ENCODE data around the gene MAN2A2. TPM values are rescaled to one million over a fixed set of nuclear protein-coding genes. Genes with fewer than 3 reads are reported as not detected.

Gene MAN2A2
- total RNA-seq, 1 experiment from 2014 or later, result 27.4 TPM

DNA sequence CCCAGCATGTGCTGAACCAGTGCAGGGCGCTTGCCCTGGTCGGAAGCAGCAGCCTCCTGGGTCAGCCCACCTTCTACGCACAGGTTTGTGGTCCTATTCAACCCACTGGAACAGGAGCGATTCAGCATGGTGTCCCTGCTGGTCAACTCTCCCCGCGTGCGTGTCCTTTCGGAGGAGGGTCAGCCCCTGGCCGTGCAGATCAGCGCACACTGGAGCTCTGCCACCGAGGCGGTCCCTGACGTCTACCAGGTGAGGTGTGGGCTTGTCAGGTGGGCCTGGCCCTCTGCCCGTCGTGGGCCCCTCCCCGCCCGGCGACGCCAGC lies 8.2 kb downstream of the MAN2A2 start:
- Histone ChIP-seq H4K91ac (ENCODE audit: insufficient read length, low read depth, low read length) (no peak overlapping the region), H2AK5ac (ENCODE audit: insufficient read length, low read length) (no peak overlapping the region), H3K79me2 (ENCODE audit: insufficient read depth, low read length) (no peaks in the 10 kb centered on the region), H3K27me3 (ENCODE audit: insufficient read depth, low read length) (no peaks in the 10 kb centered on the region), H3K56ac (ENCODE audit: insufficient read length, low read depth, low read length) (no peak overlapping the region), H3K14ac (ENCODE audit: insufficient read depth, low read length) (no peak overlapping the region), H2BK20ac (ENCODE audit: low read depth, low read length, poor library complexity, severe bottlenecking) (no peak overlapping the region), H4K8ac (replicated peaks; ENCODE audit: insufficient read length, low read depth, low read length) (no peak overlapping the region), H3K79me1 (ENCODE audit: insufficient read depth, low read depth, low read length, poor library complexity, severe bottlenecking) (no peaks in the 10 kb centered on the region), H3K9me3 (ENCODE audit: control insufficient read depth, low read depth, low read length) (no peaks in the 10 kb centered on the region), H2BK5ac (ENCODE audit: insufficient read length, low read length) (no peak overlapping the region), H2BK12ac (ENCODE audit: insufficient read length, low read depth, low read length) (no peak overlapping the region), H3K27ac (ENCODE audit: insufficient read length, low read depth, low read length) (no peak overlapping the region), H3K23ac (ENCODE audit: insufficient read length, low read depth, low read length) (no peak overlapping the region), H3K4me1 (ENCODE audit: insufficient read depth, low read length) (no peaks in the 10 kb centered on the region), H2AFZ (ENCODE audit: low read length) (no peak overlapping the region), H3K9ac (ENCODE audit: extremely low read depth, insufficient read length, low read length) (no peak overlapping the region), H3K23me2 (ENCODE audit: insufficient read length, low read depth, low read length, poor library complexity, severe bottlenecking) (no peaks in the 10 kb centered on the region), H3T11ph (ENCODE audit: low read length) (no peak overlapping the region), H2BK120ac (ENCODE audit: low read depth, low read length, poor library complexity, severe bottlenecking) (no peak overlapping the region), H3K4ac (ENCODE audit: low read depth, low read length) (no peak overlapping the region), H3K18ac (ENCODE audit: insufficient read length, low read depth, low read length) (no peak overlapping the region), H3K4me2 (ENCODE audit: insufficient read depth, insufficient read length, low read length) (no peak overlapping the region), H4K20me1 (ENCODE audit: control insufficient read depth, insufficient read depth, insufficient read length) (no peaks in the 10 kb centered on the region), H4K5ac (ENCODE audit: insufficient read length, low read depth, low read length) (no peak overlapping the region), H2BK15ac (ENCODE audit: low read depth, low read length) (no peak overlapping the region)
- Mint-ChIP-seq H3K4me3 (no peak overlapping the region), H3K9me3 (no peaks in the 10 kb centered on the region), H3K27me3 (ENCODE audit: low read depth) (no peaks in the 10 kb centered on the region), H3K4me1 (peaks cover 3 to 6% of the 10 kb centered on the region in 2 experiments; a peak in 2 of 4 replicates), H3K27ac (no peak overlapping the region), H3K36me3 (ENCODE audit: insufficient read depth in 1 of 3, low read depth in 3 of 3) (peaks cover 3 to 47% (median 8%) of the 10 kb centered on the region in 3 experiments; a peak in 5 of 7 replicates)
- no peak for TF ChIP-seq CTCF (conservative IDR thresholded peaks at IDR 0.05)
- DNase-seq, result no peak
- no CpG with 5 or more reads among the region's 19 CpGs for WGBS (ENCODE audit: extremely low coverage, insufficient read length, low lambda C conversion rate)

Data from H9 (cell line).